Right lobe of liver (tissue), 6 donors: ENCODE data around the gene CERS6. TPM values are rescaled to one million over a fixed set of nuclear protein-coding genes. Genes with fewer than 3 reads are reported as not detected.

Source experiments
- ATAC-seq, 4 donors: fragments of 200-7000 bp; cut with Tn5 transposase; one replicate each; pipeline ENCODE4 v1.9.1; 2020; ENCODE audit warnings: mild to moderate bottlenecking in 4 of 4, moderate library complexity in 4 of 4
- DNase-seq, 3 donors: peaks; one replicate each; pipeline ENCODE4 v3.0.0-alpha.2; 2020
- H3K27ac ChIP-seq, 3 donors: fragments of 200-600 bp; one replicate each; pipeline ENCODE4 v1.8.0; 2022
- H3K27me3 ChIP-seq, 2 donors: fragments of 200-600 bp; one replicate each; pipeline ENCODE4 v1.8.0; 2022
- H3K36me3 ChIP-seq, 4 donors: fragments of 200-600 bp; sonication (generic) in 1 of 4; one replicate each; pipeline versions ENCODE4 v1.5.1 to v1.8.0; 2017 to 2022; ENCODE audit warnings: control low read depth in 1 of 4
- H3K4me1 ChIP-seq, 4 donors: fragments of 200-600 bp; sonication (generic) in 1 of 4; one replicate each; pipeline versions ENCODE4 v1.5.1 to v1.8.0; 2017 to 2022; ENCODE audit warnings: control low read depth in 1 of 4
- H3K4me3 ChIP-seq, 3 donors: fragments of 200-600 bp; one replicate each; pipeline ENCODE4 v1.8.0; 2022
- H3K9me3 ChIP-seq, 4 donors: fragments of 200-600 bp; sonication (generic) in 1 of 4; one replicate each; pipeline versions ENCODE4 v1.5.1 to v1.8.0; 2017 to 2022; ENCODE audit warnings: control low read depth in 1 of 4
- CTCF ChIP-seq, 4 donors: fragments of 200-600 bp in 3 of 4; fragments of 450-650 bp in 1 of 4; IDR thresholded peaks; one replicate each; pipeline versions ENCODE4 v1.5.1 to v1.8.0; 2016 to 2022; ENCODE audit warnings: antibody characterized with exemption in 4 of 4, mild to moderate bottlenecking in 2 of 4
- POLR2A ChIP-seq: fragments of 450-650 bp; IDR thresholded peaks from one replicate; pipeline ENCODE4 v1.6.1; 2017; ENCODE audit warnings: antibody characterized with exemption, mild to moderate bottlenecking
- WGBS: methylation state at CpG from one replicate; pipeline ENCODE4 v1.1.6; 2018; ENCODE audit warnings: low coverage, low lambda C conversion rate; ENCODE audit not compliant: insufficient coverage; ENCODE audit errors: missing lambda C conversion rate; 5-methylcytosine and 5-hydroxymethylcytosine counted together
- intact Hi-C, 2 donors: fragments of 100-400 bp; cut with DNase I; formaldehyde crosslinking; loops; one replicate each; pipeline versions ENCODE4 v1.11.2 to v1.14.1; 2022
- total RNA-seq, 6 experiments: library from RNA; depleted of rRNA in 2 of 6; stranded (reverse); fragments of >200 nt in 2 of 6; fragmentation: NEBNext Ultra II Directional in 3 of 6; extraction: Animal tissue kit (Norgen Biotek cat#: 25700) in 3 of 6; gene quantifications; one replicate each; pipeline versions ENCODE4 v1.1.0 to v1.2.4, GENCODE V29; 2016 to 2023
- donor health status: DM: no; HTN: yes; CAD: no.
- donor health status: DM: no; HTN: no; CAD: no.
- donor health status: DM: no; HTN: no; CAD: no.
- donor health status: DM: no; HTN: yes; CAD: no.
- donor health status: DM: no; HTN: yes; CAD: no.

Gene CERS6
- total RNA-seq, 6 experiments from 2014 or later, result 10.4 to 30.1 (median 15.6) TPM

- ATAC-seq, result no peak
- TF ChIP-seq POLR2A (no peak), CTCF (IDR thresholded peaks at IDR 0.05) (no peak)
- intact Hi-C loops, result no loop called here
Measured at GRCh38 chr2:168430431-168430830, 25.6 kb upstream of the CERS6 start.

GRCh38 chr2:168431301-168432024 is 24.6 kb upstream of the CERS6 start:
- Histone ChIP-seq H3K27me3 (no peaks in the 10 kb centered on the region), H3K27ac (no peak overlapping the region), H3K4me3 (no peak overlapping the region), H3K36me3 (no peaks in the 10 kb centered on the region), H3K9me3 (no peaks in the 10 kb centered on the region), H3K4me1 (no peaks in the 10 kb centered on the region)
- DNase-seq (no peak), ATAC-seq (no peak)
- TF ChIP-seq CTCF (IDR thresholded peaks at IDR 0.05) (no peak), POLR2A (no peak)
- 57% methylated on average over 1 of the region's 1 CpG for WGBS
- intact Hi-C loops, result no loop called here

More at GRCh38 chr2:168430431-168430830, 25.6 kb upstream of the CERS6 start:
- H3K4me1 ChIP-seq, result no peaks in the 10 kb centered on the region
- WGBS, result 33% methylated on average over 3 of the region's 3 CpGs
- H3K27ac ChIP-seq, result no peak overlapping the region
- no peaks in the 10 kb centered on the region for H3K27me3 ChIP-seq
- DNase-seq, result no peak
- H3K4me3 ChIP-seq, result no peak overlapping the region
- H3K9me3 ChIP-seq, result no peaks in the 10 kb centered on the region
- H3K36me3 ChIP-seq, result no peaks in the 10 kb centered on the region

GRCh38 chr2:168432100-168432499 is 24.0 kb upstream of the CERS6 start:
- intact Hi-C loops, result no loop called here

GRCh38 chr2:168432565-168433186 is 23.4 kb upstream of the CERS6 start:
- H3K4me3 ChIP-seq, result no peak overlapping the region
- no peak for DNase-seq
- no peaks in the 10 kb centered on the region for H3K36me3 ChIP-seq
- H3K4me1 ChIP-seq, result no peaks in the 10 kb centered on the region
- no peaks in the 10 kb centered on the region for H3K9me3 ChIP-seq
- 56% methylated on average over 3 of the region's 3 CpGs for WGBS
- intact Hi-C loops, result no loop called here
- H3K27ac ChIP-seq, result no peak overlapping the region
- TF ChIP-seq CTCF (IDR thresholded peaks at IDR 0.05) (no peak), POLR2A (no peak)
- ATAC-seq, result no peak
- H3K27me3 ChIP-seq, result no peaks in the 10 kb centered on the region

More at GRCh38 chr2:168432100-168432499, 24.0 kb upstream of the CERS6 start:
- H3K27ac ChIP-seq, result no peak overlapping the region
- no peaks in the 10 kb centered on the region for H3K27me3 ChIP-seq
- no peaks in the 10 kb centered on the region for H3K36me3 ChIP-seq
- 68% methylated on average over 3 of the region's 3 CpGs for WGBS
- no peaks in the 10 kb centered on the region for H3K4me1 ChIP-seq
- H3K4me3 ChIP-seq, result no peak overlapping the region
- H3K9me3 ChIP-seq, result no peaks in the 10 kb centered on the region
- TF ChIP-seq POLR2A (no peak), CTCF (IDR thresholded peaks at IDR 0.05) (no peak)
- DNase-seq (no peak), ATAC-seq (no peak)
